SK-N-SH (cell line): ENCODE measurements around the gene IKZF5. TPM values are rescaled to one million over a fixed set of nuclear protein-coding genes. Genes with fewer than 3 reads are reported as not detected.

Experiments used
- CTCF ChIA-PET: fragments of 300-600, 350-600 bp; formaldehyde crosslinking; extraction: SDS; loops from one replicate; lab custom pipeline; 2021; lab: Yijun Ruan, JAX
- POLR2A ChIA-PET: fragments of 350-600 bp; sonication (Branson Sonifier 250); formaldehyde crosslinking; extraction: SDS; loops from one replicate; lab custom pipeline; 2020; ENCODE audit warnings: antibody characterized with exemption, inconsistent platforms; lab: Yijun Ruan, JAX
- DNase-seq: peaks from one replicate; pipeline ENCODE4 v3.0.0; 2012
- H2AFZ ChIP-seq: fragments of 200-600 bp; sonication (generic); 2 replicates; pipeline ENCODE4 v1.8.1; 2016; ENCODE audit warnings: antibody characterized with exemption, mild to moderate bottlenecking, low read depth
- H3F3A ChIP-seq: fragments of 200-600 bp; sonication (generic); replicated peaks from 2 replicates; pipeline ENCODE3; 2016; ENCODE audit warnings: antibody characterized with exemption, mild to moderate bottlenecking; ENCODE audit not compliant: insufficient read depth
- H3K27ac ChIP-seq, 2 experiments: fragments of 200-500 bp in 1 of 2; fragments of 200-600 bp in 1 of 2; sonication (Bioruptor generic) in 1 of 2; sonication (generic), shearing (Covaris generic) in 1 of 2; 2 replicates each; pipeline versions ENCODE4 v1.5.1 to v1.6.1; 2014 to 2016; ENCODE audit warnings: low read depth in 2 of 2, inconsistent platforms in 1 of 2, low read length in 1 of 2, mild to moderate bottlenecking in 1 of 2, mixed read lengths in 1 of 2
- H3K27me3 ChIP-seq: fragments of 200-600 bp; sonication (generic), shearing (Covaris generic); 2 replicates; pipeline ENCODE4 v1.6.1; 2016; ENCODE audit warnings: mixed run types; ENCODE audit not compliant: insufficient read depth
- H3K36me3 ChIP-seq, 2 experiments: fragments of 200-500 bp in 1 of 2; fragments of 200-600 bp in 1 of 2; sonication (Bioruptor generic) in 1 of 2; sonication (generic) in 1 of 2; replicated peaks in 1 of 2; 2 replicates each; pipeline versions ENCODE3 to v1.5.1; 2014 to 2016; ENCODE audit warnings: low read length in 1 of 2, mild to moderate bottlenecking in 1 of 2; ENCODE audit not compliant: insufficient read depth in 2 of 2, control insufficient read depth in 1 of 2
- H3K4me1 ChIP-seq, 2 experiments: fragments of 200-500 bp in 1 of 2; fragments of 200-600 bp in 1 of 2; sonication (Bioruptor generic) in 1 of 2; sonication (generic), shearing (Covaris generic) in 1 of 2; 2 replicates each; pipeline versions ENCODE4 v1.5.1 to v1.6.1; 2014 to 2016; ENCODE audit warnings: low read depth in 1 of 2, low read length in 1 of 2, mixed run types in 1 of 2; ENCODE audit not compliant: insufficient read depth in 2 of 2, control insufficient read depth in 1 of 2
- H3K4me2 ChIP-seq: fragments of 200-600 bp; sonication (generic), shearing (Covaris generic); 2 replicates; pipeline ENCODE4 v1.6.1; 2017; ENCODE audit warnings: mixed run types
- H3K4me3 ChIP-seq, 2 experiments: fragments of 200-500 bp in 1 of 2; fragments of 200-600 bp in 1 of 2; sonication (Bioruptor generic) in 1 of 2; sonication (generic), shearing (Covaris generic) in 1 of 2; 2 replicates each; pipeline versions ENCODE4 v1.5.1 to v1.8.1; 2014 to 2016; ENCODE audit warnings: low read depth in 2 of 2, inconsistent platforms in 1 of 2, low read length in 1 of 2, mild to moderate bottlenecking in 1 of 2, mixed read lengths in 1 of 2, moderate library complexity in 1 of 2
- H3K79me2 ChIP-seq: fragments of 200-600 bp; sonication (generic); 2 replicates; pipeline ENCODE4 v1.8.1; 2017; ENCODE audit warnings: mild to moderate bottlenecking; ENCODE audit not compliant: insufficient read depth
- H3K9ac ChIP-seq: fragments of 200-600 bp; sonication (generic); 2 replicates; pipeline ENCODE4 v1.6.1; 2017; ENCODE audit warnings: mixed run types
- H3K9me2 ChIP-seq: fragments of 200-600 bp; sonication (generic); 2 replicates; pipeline ENCODE4 v1.6.1; 2017; ENCODE audit warnings: mixed run types
- H3K9me3 ChIP-seq: fragments of 200-600 bp; sonication (generic); 2 replicates; pipeline ENCODE4 v1.6.1; 2017; ENCODE audit warnings: mixed run types, mild to moderate bottlenecking, moderate library complexity
- H4K20me1 ChIP-seq: fragments of 200-600 bp; sonication (generic); 2 replicates; pipeline ENCODE4 v1.6.1; 2017; ENCODE audit warnings: mild to moderate bottlenecking, mixed run types; ENCODE audit not compliant: insufficient read depth
- ELF1 ChIP-seq: IDR thresholded peaks from 2 replicates; pipeline ENCODE4 v1.4.0; 2012
- EZH2phosphoT487 ChIP-seq: fragments of 200-600 bp; sonication (generic); IDR thresholded peaks from 2 replicates; pipeline ENCODE4 v1.6.1; 2017; ENCODE audit warnings: low read depth, mixed run types, mild to moderate bottlenecking, antibody characterized with exemption, moderate library complexity, borderline replicate concordance
- FOXJ3 ChIP-seq: sonication (generic); formaldehyde crosslinking; IDR thresholded peaks from 2 replicates; pipeline ENCODE4 v1.5.1; 2020; ENCODE audit warnings: mild to moderate bottlenecking, missing genetic modification reagents
- FOXM1 ChIP-seq: IDR thresholded peaks from 2 replicates; pipeline ENCODE4 v1.4.0; 2012; ENCODE audit warnings: low read depth, mild to moderate bottlenecking
- GABPA ChIP-seq: IDR thresholded peaks from 2 replicates; pipeline ENCODE4 v1.4.0; 2012; ENCODE audit warnings: low read depth, mild to moderate bottlenecking
- MEF2A ChIP-seq: IDR thresholded peaks from 2 replicates; pipeline ENCODE4 v1.4.0; 2012; ENCODE audit warnings: low read depth, borderline replicate concordance
- MXI1 ChIP-seq: IDR thresholded peaks from 2 replicates; pipeline ENCODE4 v1.6.1; 2012; ENCODE audit warnings: mild to moderate bottlenecking, low read depth, low read length, improper control_type of control experiment
- POLR2AphosphoS5 ChIP-seq: IDR thresholded peaks from 2 replicates; pipeline ENCODE4 v1.6.1; 2012; ENCODE audit warnings: low read depth, low read length
- RAD21 ChIP-seq: IDR thresholded peaks from 2 replicates; pipeline ENCODE4 v1.6.1; 2012; ENCODE audit warnings: mild to moderate bottlenecking, low read length
- RCOR1 ChIP-seq: fragments of 150-350 bp; IDR thresholded peaks from 2 replicates; pipeline ENCODE4 v1.6.1; 2017; ENCODE audit warnings: antibody characterized with exemption, low read length
- RFX5 ChIP-seq: IDR thresholded peaks from 2 replicates; pipeline ENCODE4 v1.6.1; 2012; ENCODE audit warnings: mild to moderate bottlenecking, improper control_type of control experiment, low read length
- RXRA ChIP-seq: IDR thresholded peaks from 2 replicates; pipeline ENCODE4 v1.4.0; 2012; ENCODE audit warnings: low read depth, mild to moderate bottlenecking, borderline replicate concordance
- TAF1 ChIP-seq: IDR thresholded peaks from 2 replicates; pipeline ENCODE4 v1.6.1; 2012; ENCODE audit warnings: low read depth, mild to moderate bottlenecking, low read length, moderate library complexity, borderline replicate concordance
- TCF12 ChIP-seq: IDR thresholded peaks from 2 replicates; pipeline ENCODE4 v1.4.0; 2012
- USF2 ChIP-seq: fragments of 150-350 bp; IDR thresholded peaks from 2 replicates; pipeline ENCODE4 v1.6.1; 2017; ENCODE audit warnings: antibody characterized with exemption, low read length, low read depth, borderline replicate concordance
- WGBS: methylation state at CpG from one replicate; pipeline ENCODE4 v1.1.6; 2017; ENCODE audit warnings: low lambda C conversion rate; 5-methylcytosine and 5-hydroxymethylcytosine counted together
- polyA plus RNA-seq, 3 experiments: library from polyadenylated mRNA; depleted of rRNA; stranded (reverse); fragments of >200 nt; gene quantifications; 2 replicates each; pipeline ENCODE4 v1.2.3, GENCODE V29; 2012
- TF ChIP-seq, protein P1 (sequence below): IDR thresholded peaks from 2 replicates; pipeline ENCODE4 v1.4.0; 2012; ENCODE audit warnings: low read depth
- TF ChIP-seq, protein P2 (sequence below): IDR thresholded peaks from 2 replicates; pipeline ENCODE4 v1.4.0; 2012; ENCODE audit warnings: low read depth, borderline replicate concordance
- TF ChIP-seq, protein P3 (sequence below): fragments of 200-600 bp; sonication (generic); IDR thresholded peaks from 2 replicates; pipeline ENCODE4 v1.6.1; 2017; ENCODE audit warnings: antibody characterized with exemption, mild to moderate bottlenecking, moderate library complexity
- TF ChIP-seq, protein P4 (sequence below): IDR thresholded peaks from 2 replicates; pipeline ENCODE4 v1.4.0; 2012; ENCODE audit warnings: low read depth, borderline replicate concordance

Gene IKZF5
- polyA plus RNA-seq, 1 of the 3 experiments (the other 2 are of a cell fraction), result 2.9 TPM

DNA sequence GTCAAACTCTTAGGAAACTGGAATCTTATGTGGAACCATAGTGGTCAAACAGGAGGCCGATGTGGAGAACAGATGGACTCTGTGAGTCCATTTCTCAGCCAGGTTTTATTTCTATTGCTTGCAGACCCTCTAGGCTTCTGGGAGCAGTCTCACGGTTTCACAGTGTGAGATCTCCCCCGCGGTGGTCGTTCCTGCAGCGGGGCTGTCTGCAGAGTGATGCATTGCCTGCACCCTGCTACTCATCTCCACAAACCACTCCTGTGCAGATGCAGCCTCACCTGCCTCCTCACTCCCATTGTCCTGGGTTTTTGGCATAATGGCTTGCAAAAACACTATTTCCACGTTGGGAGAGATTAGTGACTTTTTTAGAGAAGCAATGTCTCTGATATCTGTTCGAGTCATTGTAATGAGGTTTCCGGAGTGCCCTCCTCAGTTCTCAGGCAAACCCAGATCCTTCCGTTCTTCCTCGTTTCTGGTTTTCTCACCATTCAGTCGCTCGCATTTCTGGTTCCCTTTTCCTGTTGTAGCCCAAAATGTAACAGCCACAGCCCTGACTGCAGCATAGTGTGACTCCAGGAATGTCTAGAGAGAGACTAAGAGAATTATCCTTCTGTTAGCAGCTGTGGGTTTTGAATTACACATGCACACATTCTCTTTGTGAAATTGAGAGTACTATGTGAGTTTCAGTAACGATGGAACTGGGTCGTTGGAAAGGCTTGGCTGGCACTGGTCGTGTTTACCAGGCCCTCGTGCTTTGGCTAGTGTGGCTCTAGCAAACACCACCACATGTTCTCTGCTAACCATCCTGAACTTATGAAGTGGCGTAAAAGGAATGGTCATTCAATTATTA lies 30.4 kb upstream of the IKZF5 start:
- H3K79me2 ChIP-seq, result no peaks in the 10 kb centered on the region
- no peaks in the 10 kb centered on the region for H3K9me2 ChIP-seq
- H4K20me1 ChIP-seq, result no peaks in the 10 kb centered on the region
- no peak overlapping the region for H3K9ac ChIP-seq
- H3K4me1 ChIP-seq, result no peaks in the 10 kb centered on the region
- H3K4me3 ChIP-seq, result no peak overlapping the region
- TF ChIP-seq GABPA (no peak), POLR2AphosphoS5 (no peak), TCF12 (no peak), MEF2A (no peak), MXI1 (no peak), RXRA (no peak), FOXJ3 (CRISPR knock-in tag) (no peak), ELF1 (no peak), USF2 (no peak), RCOR1 (no peak), EZH2phosphoT487 (no peak), TAF1 (no peak), FOXM1 (no peak), RFX5 (no peak), RAD21 (no peak)
- TF ChIP-seq, protein P1, sequence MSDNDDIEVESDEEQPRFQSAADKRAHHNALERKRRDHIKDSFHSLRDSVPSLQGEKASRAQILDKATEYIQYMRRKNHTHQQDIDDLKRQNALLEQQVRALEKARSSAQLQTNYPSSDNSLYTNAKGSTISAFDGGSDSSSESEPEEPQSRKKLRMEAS, result no peak
- TF ChIP-seq, protein P2, sequence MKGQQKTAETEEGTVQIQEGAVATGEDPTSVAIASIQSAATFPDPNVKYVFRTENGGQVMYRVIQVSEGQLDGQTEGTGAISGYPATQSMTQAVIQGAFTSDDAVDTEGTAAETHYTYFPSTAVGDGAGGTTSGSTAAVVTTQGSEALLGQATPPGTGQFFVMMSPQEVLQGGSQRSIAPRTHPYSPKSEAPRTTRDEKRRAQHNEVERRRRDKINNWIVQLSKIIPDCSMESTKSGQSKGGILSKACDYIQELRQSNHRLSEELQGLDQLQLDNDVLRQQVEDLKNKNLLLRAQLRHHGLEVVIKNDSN, result no peak
- TF ChIP-seq, protein P3, sequence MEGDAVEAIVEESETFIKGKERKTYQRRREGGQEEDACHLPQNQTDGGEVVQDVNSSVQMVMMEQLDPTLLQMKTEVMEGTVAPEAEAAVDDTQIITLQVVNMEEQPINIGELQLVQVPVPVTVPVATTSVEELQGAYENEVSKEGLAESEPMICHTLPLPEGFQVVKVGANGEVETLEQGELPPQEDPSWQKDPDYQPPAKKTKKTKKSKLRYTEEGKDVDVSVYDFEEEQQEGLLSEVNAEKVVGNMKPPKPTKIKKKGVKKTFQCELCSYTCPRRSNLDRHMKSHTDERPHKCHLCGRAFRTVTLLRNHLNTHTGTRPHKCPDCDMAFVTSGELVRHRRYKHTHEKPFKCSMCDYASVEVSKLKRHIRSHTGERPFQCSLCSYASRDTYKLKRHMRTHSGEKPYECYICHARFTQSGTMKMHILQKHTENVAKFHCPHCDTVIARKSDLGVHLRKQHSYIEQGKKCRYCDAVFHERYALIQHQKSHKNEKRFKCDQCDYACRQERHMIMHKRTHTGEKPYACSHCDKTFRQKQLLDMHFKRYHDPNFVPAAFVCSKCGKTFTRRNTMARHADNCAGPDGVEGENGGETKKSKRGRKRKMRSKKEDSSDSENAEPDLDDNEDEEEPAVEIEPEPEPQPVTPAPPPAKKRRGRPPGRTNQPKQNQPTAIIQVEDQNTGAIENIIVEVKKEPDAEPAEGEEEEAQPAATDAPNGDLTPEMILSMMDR, result no peak
- TF ChIP-seq, protein P4, sequence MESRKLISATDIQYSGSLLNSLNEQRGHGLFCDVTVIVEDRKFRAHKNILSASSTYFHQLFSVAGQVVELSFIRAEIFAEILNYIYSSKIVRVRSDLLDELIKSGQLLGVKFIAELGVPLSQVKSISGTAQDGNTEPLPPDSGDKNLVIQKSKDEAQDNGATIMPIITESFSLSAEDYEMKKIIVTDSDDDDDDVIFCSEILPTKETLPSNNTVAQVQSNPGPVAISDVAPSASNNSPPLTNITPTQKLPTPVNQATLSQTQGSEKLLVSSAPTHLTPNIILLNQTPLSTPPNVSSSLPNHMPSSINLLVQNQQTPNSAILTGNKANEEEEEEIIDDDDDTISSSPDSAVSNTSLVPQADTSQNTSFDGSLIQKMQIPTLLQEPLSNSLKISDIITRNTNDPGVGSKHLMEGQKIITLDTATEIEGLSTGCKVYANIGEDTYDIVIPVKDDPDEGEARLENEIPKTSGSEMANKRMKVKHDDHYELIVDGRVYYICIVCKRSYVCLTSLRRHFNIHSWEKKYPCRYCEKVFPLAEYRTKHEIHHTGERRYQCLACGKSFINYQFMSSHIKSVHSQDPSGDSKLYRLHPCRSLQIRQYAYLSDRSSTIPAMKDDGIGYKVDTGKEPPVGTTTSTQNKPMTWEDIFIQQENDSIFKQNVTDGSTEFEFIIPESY, result no peak
- H3F3A ChIP-seq, result no peaks in the 10 kb centered on the region
- H3K9me3 ChIP-seq, result no peaks in the 10 kb centered on the region
- H2AFZ ChIP-seq, result no peak overlapping the region
- DNase-seq, result no peak
- no peak overlapping the region for H3K27ac ChIP-seq
- ChIA-PET CTCF (interaction anchor here (0.9 kb wide), 1 partner anchor 25 kb away, joined by 3 read pairs; no protein-coding TSS in a partner anchor), POLR2A (no interaction called here)
- H3K36me3 ChIP-seq, result peaks cover 15 to 19% of the 10 kb centered on the region in 2 experiments
- no peak overlapping the region for H3K4me2 ChIP-seq
- no peaks in the 10 kb centered on the region for H3K27me3 ChIP-seq
- WGBS, result 83% methylated on average over 15 of the region's 18 CpGs
